Measurements from ENCODE around the gene INSM1. TPM values are rescaled to one million over a fixed set of nuclear protein-coding genes. Genes with fewer than 3 reads are reported as not detected.

The INSM1 gene
- total RNA-seq, 4 donors from 2014 or later = not detected

- DNase-seq = no peak
- intact Hi-C loops (cut with DNase I; ENCODE audit: low total_unique reads) = no loop called here
- no peaks in the 10 kb centered on the region for H3K27me3 ChIP-seq
- no peak for ATAC-seq
- H3K4me1 ChIP-seq = peaks cover 0 to 8% of the 10 kb centered on the region in 2 donors
- in situ Hi-C loops (cut with MboI; ENCODE audit: low sequenced_read_pairs in 4 of 4) = no loop called here
- no peak overlapping the region for H3K4me3 ChIP-seq
- no peak overlapping the region for H3K27ac ChIP-seq
- H3K9me3 ChIP-seq = no peaks in the 10 kb centered on the region
- H3K36me3 ChIP-seq = peaks cover 0 to 17% of the 10 kb centered on the region in 2 donors
- TF ChIP-seq CTCF (IDR thresholded peaks at IDR 0.05 in 4 of 5, conservative IDR thresholded peaks at IDR 0.05 in 1 of 5) (no peak), POLR2A (IDR thresholded peaks at IDR 0.05) (no peak)
Measured at GRCh38 chr20:20406306-20406705, 38.4 kb downstream of the INSM1 start.

GRCh38 chr20:20407891-20408805 lies 40.2 kb downstream of the INSM1 start:
- no peak for DNase-seq

GRCh38 chr20:20409331-20409730 lies 41.4 kb downstream of the INSM1 start:
- Histone ChIP-seq H3K27me3 (no peaks in the 10 kb centered on the region), H3K9me3 (no peaks in the 10 kb centered on the region), H3K36me3 (peaks cover 0 to 10% of the 10 kb centered on the region in 2 donors), H3K4me1 (peaks cover 0 to 8% of the 10 kb centered on the region in 2 donors), H3K4me3 (no peak overlapping the region), H3K27ac (no peak overlapping the region)
- TF ChIP-seq POLR2A (IDR thresholded peaks at IDR 0.05) (no peak), CTCF (IDR thresholded peaks at IDR 0.05 in 4 of 5, conservative IDR thresholded peaks at IDR 0.05 in 1 of 5) (no peak)
- in situ Hi-C loops (cut with MboI; ENCODE audit: low sequenced_read_pairs in 4 of 4) = no loop called here
- DNase-seq = no peak
- no peak for ATAC-seq
- intact Hi-C loops (cut with DNase I; ENCODE audit: low total_unique reads) = no loop called here

More at GRCh38 chr20:20407891-20408805, 40.2 kb downstream of the INSM1 start:
- intact Hi-C loops (cut with DNase I; ENCODE audit: low total_unique reads) = no loop called here
- Histone ChIP-seq H3K27ac (no peak overlapping the region), H3K4me3 (no peak overlapping the region), H3K36me3 (peaks cover 0 to 10% of the 10 kb centered on the region in 2 donors), H3K4me1 (peaks cover 0 to 8% of the 10 kb centered on the region in 2 donors), H3K9me3 (no peaks in the 10 kb centered on the region), H3K27me3 (no peaks in the 10 kb centered on the region)
- in situ Hi-C loops (cut with MboI; ENCODE audit: low sequenced_read_pairs in 4 of 4) = no loop called here
- ATAC-seq = no peak
- TF ChIP-seq CTCF (IDR thresholded peaks at IDR 0.05 in 4 of 5, conservative IDR thresholded peaks at IDR 0.05 in 1 of 5) (no peak), POLR2A (IDR thresholded peaks at IDR 0.05) (no peak)

- no peaks in the 10 kb centered on the region for H3K9me3 ChIP-seq
- peaks cover 0 to 8% of the 10 kb centered on the region in 2 donors for H3K4me1 ChIP-seq
- in situ Hi-C loops (cut with MboI; ENCODE audit: low sequenced_read_pairs in 4 of 4) = no loop called here
- no peak for DNase-seq
- TF ChIP-seq POLR2A (IDR thresholded peaks at IDR 0.05) (no peak), CTCF (IDR thresholded peaks at IDR 0.05 in 4 of 5, conservative IDR thresholded peaks at IDR 0.05 in 1 of 5) (no peak)
- peaks cover 0 to 10% of the 10 kb centered on the region in 2 donors for H3K36me3 ChIP-seq
- H3K27ac ChIP-seq = no peak overlapping the region
- intact Hi-C loops (cut with DNase I; ENCODE audit: low total_unique reads) = no loop called here
- no peak for ATAC-seq
- no peak overlapping the region for H3K4me3 ChIP-seq
- H3K27me3 ChIP-seq = no peaks in the 10 kb centered on the region
Measured at GRCh38 chr20:20410678-20411077, 42.8 kb downstream of the INSM1 start.

All from gastrocnemius medialis (tissue), 4 donors.